Muscle of back (tissue), 11 donors: Measurements from ENCODE around the gene SYT3. TPM values are rescaled to one million over a fixed set of nuclear protein-coding genes. Genes with fewer than 3 reads are reported as not detected.
A peak's percentile ranks its signal among the peaks of the same experiment; 100 is the strongest.
"Not testable (repeated sequence)": the region's sequence is repeated elsewhere in the genome, so short reads cannot be mapped to it uniquely, and the experiment has no call there.

Experiments used
- DNase-seq, 3 donors: peaks; one replicate each; pipeline versions ENCODE4 v3.0.0 to v3.0.0-alpha.2; 2013
- polyA plus RNA-seq, 10 donors: library from polyadenylated mRNA; unstranded; fragments of 120-200 nt; gene quantifications; one replicate each; pipeline ENCODE4 v1.2.1, GENCODE V29; 2013; ENCODE audit not compliant: insufficient read length in 10 of 10

The SYT3 gene
- polyA plus RNA-seq, 10 donors: 0.08 to 0.24 (median 0.11) TPM; not detected in 6

DNA sequence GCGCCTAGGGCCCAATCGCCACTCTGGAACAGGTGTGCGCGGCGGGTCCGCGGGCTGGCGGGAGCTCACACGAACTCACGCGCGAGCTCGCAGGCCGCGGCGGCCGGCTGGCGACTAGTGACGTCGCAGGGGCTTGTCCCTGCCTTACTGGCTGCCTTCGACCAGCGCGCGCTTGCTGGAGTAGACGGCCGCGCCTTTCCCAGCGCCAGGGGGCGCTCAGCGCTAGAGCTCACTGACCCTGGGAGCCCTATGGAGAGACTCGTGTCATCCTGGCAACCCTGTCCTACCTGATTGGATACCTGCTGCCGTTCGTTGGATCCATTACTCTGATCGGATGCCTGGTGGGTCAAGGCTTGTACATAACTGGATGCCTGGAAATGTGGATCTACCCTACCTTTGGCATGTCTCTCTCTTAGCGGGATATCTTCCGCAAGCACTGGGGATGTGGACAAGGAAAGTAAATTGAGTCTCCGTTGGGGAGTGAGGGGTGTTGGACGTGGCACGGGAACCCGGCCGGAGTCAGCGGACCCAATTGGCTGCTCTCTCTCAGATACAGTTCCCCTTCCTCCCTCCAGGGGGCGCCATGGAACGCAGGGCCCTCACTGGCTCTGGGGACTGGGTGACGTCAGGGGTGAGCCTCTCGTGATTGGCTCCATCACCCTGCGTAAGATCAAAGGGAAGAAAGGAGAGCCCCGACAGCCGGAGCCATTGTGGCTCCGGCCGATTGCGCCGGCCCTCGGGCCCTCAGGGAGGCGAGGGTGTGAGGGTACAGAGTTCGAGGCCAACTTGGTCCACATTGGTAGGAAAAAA is 35.2 kb downstream of the SYT3 start:
- DNase-seq: not testable (repeated sequence)

DNA sequence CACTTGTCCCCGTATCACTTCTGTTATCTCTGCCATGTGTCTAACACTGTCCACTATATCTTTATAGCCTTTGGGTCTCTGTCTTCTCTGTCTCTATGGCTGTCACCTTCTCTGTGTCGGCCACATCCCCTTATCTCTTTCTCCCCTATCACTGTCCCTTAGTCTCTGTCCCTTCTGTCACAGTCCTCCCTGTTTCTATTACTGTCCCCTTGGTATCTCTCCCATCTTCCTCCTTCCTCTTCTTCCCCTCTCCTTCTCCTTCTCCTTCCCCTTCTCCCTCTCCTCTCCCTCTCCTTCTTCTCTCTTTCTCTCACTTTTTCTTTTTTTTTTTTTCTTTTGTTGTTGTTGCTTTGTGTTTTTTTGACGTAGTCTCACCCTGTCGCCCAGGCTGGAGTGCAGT is 36.7 kb downstream of the SYT3 start:
- no peak for DNase-seq

DNA sequence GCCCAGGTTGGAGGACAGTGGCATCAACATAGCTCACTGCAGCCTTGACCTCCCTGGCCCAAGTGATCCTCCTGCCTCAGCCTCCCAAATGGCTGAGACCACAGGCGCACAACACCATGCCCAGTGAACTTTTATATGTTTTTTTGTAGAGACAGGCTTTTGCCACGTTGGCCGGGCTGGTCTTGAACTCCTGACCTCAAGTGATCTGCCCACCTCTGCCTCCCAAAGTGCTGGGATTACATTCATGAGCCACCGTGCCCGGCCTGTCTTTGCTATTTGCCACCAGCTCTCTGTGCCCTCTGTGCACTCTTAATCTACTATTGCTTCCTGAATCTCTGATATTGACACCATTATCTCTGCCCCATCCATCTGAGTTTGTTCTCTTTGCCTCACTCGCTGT is 37.2 kb downstream of the SYT3 start:
- no peak for DNase-seq

DNA sequence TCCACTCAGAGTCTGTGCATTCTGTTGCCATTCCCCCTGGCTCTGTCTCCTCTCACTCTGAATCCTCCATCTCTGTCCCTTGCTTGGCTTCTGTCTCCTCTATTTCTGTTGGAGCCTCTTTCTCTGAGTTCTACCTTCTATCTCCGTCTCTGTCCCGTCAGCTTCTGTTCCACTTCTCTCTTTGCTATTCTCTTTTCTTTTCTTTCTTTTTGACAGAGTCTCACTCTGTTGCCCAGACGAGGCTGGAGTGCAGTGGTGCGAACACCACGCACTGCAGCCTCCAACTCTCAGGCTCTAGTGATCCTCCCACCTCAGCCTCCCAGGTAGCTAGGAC is 37.6 kb downstream of the SYT3 start:
- no peak for DNase-seq

- no peak for DNase-seq
Observed at GRCh38 chr19:50601407-50602088, 38.1 kb downstream of the SYT3 start.

GRCh38 chr19:50599427-50599826 is 40.3 kb downstream of the SYT3 start:
- DNase-seq: no peak

DNA sequence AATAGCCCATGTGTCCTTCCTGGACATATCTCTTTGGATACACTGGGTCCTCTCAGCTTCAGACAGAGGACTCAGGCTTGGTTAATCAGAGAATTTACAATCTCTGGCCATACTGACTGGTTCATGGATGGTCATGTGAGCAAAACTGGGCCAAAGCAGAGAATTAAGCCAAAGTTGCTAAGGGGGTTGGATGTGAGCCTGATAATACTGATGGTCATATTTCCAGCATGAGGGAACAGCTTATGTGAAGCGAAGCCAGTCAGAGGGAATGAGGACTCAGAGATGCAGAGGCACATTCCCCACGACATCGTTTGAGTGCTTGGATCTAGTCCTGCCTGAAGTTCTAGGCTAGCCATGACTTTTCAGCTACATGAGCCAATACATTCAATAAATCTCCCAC is 49.5 kb downstream of the SYT3 start:
- DNase-seq: peak in 2 of 3 donors; percentile 44 to 61

DNA sequence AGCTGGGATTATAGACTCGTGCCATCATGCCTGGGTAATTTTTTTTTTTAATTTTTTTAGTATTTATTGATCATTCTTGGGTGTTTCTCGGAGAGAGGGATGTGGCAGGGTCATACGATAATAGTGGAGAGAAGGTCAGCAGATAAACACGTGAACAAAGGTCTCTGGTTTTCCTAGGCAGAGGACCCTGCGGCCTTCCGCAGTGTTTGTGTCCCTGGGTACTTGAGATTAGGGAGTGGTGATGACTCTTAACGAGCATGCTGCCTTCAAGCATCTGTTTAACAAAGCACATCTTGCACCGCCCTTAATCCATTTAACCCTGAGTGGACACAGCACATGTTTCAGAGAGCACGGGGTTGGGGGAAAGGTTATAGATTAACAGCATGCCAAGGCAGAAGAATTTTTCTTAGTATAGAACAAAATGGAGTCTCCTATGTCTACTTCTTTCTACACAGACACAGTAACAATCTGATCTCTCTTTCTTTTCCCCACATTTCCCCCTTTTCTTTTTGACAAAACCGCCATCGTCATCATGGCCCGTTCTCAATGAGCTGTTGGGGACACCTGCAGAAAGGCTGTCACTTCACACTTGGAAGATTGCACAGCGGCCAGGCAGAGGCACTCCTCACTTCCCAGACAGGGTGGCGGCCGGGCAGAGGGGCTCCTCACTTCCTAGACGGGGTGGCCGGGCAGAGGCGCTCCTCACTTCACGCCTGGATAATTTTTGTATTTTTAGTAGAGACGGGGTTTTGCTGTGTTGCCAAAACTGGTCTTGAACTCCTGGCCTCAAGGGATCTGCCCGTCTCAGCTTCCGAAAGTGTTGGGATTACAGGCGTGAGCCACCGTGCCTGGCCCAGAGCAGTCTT is 57.7 kb downstream of the SYT3 start:
- not testable (repeated sequence) for DNase-seq

DNA sequence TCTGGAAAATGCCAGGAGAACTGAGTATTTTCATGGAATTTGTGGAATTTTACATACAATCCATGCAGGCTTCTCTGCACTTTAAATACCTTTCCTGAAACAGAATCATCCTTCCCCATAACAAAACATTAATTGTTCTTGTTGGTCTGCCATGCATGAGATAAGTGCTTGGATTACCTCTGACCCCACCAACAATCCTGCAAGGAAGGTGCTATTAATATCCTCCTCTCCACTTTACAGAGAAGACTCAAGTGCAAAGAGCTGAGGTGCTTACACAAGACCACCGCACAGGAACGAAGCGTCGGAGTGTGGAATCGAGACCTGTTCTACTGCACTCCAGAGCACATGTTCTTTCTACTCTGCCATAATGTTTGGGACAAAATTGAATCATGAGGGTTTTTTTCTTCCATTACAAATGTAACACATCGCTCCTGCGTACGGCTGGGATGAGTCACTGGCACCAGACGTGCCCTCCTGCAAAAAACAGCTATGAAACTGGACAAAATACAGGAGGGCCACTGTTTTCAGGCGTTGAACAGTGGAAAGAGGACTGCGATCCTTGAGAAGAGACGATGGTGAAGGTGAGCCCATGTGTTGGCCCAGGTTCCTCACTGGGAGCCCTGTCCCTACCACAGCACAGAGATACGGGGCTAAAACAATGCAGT is 58.6 kb downstream of the SYT3 start:
- DNase-seq: no peak

DNA sequence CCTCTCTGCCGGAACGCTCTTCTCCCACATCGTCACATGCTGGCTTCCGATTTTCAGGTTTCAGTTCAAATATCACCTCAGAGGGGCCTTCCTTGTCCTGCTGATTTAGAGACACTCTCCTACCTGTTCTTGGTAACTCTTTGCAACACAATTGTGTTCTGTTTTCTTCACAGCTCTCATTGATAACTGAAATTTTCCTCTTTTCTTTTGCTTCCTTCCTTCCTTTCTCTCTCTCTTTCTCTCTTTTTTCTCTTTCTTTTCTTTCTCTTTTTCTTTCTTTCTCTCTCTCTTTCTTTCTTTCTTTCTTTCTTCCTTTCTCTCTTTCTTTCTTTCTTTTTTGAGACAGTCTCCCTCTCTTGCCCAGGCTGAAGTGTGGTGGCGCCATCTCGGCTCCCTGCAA is 59.4 kb downstream of the SYT3 start:
- DNase-seq: no peak

DNA sequence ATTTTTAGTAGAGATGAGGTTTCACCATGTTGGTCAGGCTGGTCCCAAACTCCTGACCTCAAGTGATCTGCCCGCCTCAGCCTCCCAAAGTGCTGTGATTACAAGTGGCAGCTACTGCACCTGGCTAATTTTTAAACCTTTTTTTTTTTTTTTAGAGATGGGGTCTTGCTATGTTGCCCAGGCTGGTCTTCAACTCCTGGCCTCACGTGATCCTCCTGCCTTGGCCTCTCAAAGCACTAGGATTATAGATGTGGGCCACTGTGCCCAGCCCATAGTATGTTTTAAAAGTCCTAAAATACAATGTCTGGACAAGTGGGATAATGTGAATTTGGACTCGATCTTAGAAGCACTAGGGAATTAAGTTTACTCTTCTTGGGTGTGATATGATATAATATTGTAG is 62.9 kb downstream of the SYT3 start:
- DNase-seq: not testable (repeated sequence)

GRCh38 chr19:50573741-50574461 is 65.8 kb downstream of the SYT3 start:
- no peak for DNase-seq

Other genes starting within 250 kb of the SYT3 start
- 1 to 10 TPM in 1 of 10 donors, under 1 TPM in 9; 0.18 to 1.4 (median 0.60) TPM for gene SPIB, start 220.9 kb downstream of the SYT3 start, polyA plus RNA-seq
- 100 to 1,000 TPM in 1 of 10 donors, 10 to 100 TPM in 9; 25.1 to 132 (median 42.4) TPM for gene MYBPC2, start 207.0 kb downstream of the SYT3 start, polyA plus RNA-seq
- 100 to 1,000 TPM in 3 of 10 donors, 10 to 100 TPM in 7; 64.7 to 133 (median 91.9) TPM for gene EMC10, start 163.4 kb downstream of the SYT3 start, polyA plus RNA-seq
- gene GARIN5A, start 163.0 kb downstream of the SYT3 start, polyA plus RNA-seq: 1 to 10 TPM; 3.4 to 6.1 (median 4.3) TPM
- gene JOSD2, start 128.7 kb downstream of the SYT3 start, polyA plus RNA-seq: 10 to 100 TPM; 14.5 to 30.5 (median 19.1) TPM
- 1 to 10 TPM in 1 of 10 donors, under 1 TPM in 8, not detected in 1; 0.32 to 2.0 (median 0.52) TPM for gene ASPDH, start 126.0 kb downstream of the SYT3 start, polyA plus RNA-seq
- 10 to 100 TPM in 4 of 10 donors, 1 to 10 TPM in 6; 5.8 to 12.1 (median 9.0) TPM for gene LRRC4B, start 71.4 kb downstream of the SYT3 start, polyA plus RNA-seq
- 1 to 10 TPM in 7 of 10 donors, under 1 TPM in 3; 0.65 to 3.1 (median 1.3) TPM for gene C19orf81, start 9.6 kb upstream of the SYT3 start, polyA plus RNA-seq
- gene SHANK1, start 79.9 kb upstream of the SYT3 start, polyA plus RNA-seq: 10 to 100 TPM; 13.4 to 36.5 (median 27.3) TPM
- 10 to 100 TPM; 17.4 to 47.6 (median 27.5) TPM for gene CLEC11A, start 83.5 kb upstream of the SYT3 start, polyA plus RNA-seq
- gene GPR32, start 130.6 kb upstream of the SYT3 start, polyA plus RNA-seq: not detected
- gene ACP4, start 150.5 kb upstream of the SYT3 start, polyA plus RNA-seq: under 1 TPM in 4 of 10 donors, not detected in 6; 0.13 to 0.24 (median 0.16) TPM
- 1 to 10 TPM in 1 of 10 donors, under 1 TPM in 5, not detected in 4; 0.19 to 1.3 (median 0.46) TPM for gene KLK1, start 183.9 kb upstream of the SYT3 start, polyA plus RNA-seq
- not detected for gene KLK15, start 193.7 kb upstream of the SYT3 start, polyA plus RNA-seq
- gene KLK3, start 215.0 kb upstream of the SYT3 start, polyA plus RNA-seq: not detected
- gene KLK2, start 233.6 kb upstream of the SYT3 start, polyA plus RNA-seq: not detected